Cerebellar cortex (tissue), 1 donor: ENCODE measurements around the gene PJA2.
"Not testable (repeated sequence)": the region's sequence is repeated elsewhere in the genome, so short reads cannot be mapped to it uniquely, and the experiment has no call there.

Experiments
- DNase-seq: peaks from one replicate; pipeline ENCODE4 v3.0.0-alpha.2; 2015; ENCODE audit warnings: low spot score

PJA2 gene

DNA sequence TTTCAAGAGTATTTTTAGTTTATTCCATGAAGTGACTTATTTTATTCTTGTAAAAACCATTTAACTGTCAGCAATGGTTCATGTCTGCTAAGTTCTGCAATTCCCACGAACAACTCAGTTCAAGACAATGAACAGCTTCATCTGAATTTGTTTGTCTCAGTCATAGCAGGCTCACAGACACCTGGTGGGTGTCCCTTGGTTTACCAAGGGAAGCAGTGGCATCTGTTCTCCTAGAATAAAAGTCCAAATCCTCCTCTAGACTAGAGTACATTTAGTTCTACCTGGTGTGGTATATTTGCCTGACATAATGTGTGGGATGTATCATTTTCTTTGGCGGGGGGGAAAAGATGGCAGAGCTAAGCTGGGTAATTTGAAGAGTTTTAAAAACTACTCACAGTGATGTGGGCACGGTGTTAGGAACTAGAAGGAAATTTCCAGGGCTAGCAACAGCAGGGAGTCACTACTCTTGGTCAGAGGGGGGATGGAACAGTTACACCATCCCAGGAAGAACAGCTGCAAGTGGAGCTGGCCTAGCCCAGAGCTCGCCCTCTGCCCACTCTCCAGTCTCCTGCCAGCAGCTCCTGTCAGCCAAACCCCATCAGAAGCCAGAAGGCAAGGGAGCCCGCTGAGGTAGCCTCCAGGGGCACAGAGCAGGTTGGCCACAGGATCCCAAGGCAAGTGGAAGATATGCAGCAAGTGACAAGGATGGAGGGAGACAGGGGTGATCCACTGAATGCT is 100.3 kb downstream of the PJA2 start:
- DNase-seq: no peak

DNA sequence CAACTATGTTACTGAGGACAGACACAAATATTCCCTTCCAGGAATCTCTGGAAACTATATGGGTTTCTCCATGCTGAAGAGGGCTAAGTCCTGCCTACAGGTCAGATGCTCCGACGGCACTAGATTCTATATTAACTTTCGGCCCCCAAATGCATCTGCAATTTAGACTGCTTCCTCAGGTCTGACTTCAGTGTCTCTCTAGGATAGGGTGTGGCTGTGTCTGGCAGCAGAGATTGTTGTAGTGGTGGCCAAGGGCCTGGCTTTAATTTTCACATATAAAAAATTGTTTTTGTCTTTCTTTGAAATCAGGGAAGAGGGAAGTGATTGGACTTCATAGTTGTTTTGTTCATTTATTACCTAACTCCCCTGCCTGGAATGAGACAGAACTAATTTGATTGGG is 101.8 kb downstream of the PJA2 start:
- no peak for DNase-seq

DNA sequence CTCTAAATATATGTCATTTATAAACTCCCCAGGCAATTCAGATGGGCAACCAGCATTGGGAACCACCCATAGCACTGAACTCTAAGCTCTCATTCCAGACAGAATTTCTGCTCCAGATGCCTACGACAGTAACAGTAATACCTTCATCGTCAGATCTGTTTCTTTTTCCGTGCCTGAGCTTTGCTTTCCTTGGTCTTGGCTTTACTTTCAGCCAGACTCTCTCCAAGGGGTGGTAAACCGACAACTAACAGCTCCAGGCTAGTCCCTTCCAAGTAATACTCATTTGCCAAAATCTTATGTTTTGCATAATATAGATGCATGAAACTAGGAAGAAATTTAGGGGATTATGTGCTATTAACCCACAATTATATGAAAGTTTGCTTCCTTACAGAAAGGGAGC is 102.3 kb downstream of the PJA2 start:
- DNase-seq: no peak

DNA sequence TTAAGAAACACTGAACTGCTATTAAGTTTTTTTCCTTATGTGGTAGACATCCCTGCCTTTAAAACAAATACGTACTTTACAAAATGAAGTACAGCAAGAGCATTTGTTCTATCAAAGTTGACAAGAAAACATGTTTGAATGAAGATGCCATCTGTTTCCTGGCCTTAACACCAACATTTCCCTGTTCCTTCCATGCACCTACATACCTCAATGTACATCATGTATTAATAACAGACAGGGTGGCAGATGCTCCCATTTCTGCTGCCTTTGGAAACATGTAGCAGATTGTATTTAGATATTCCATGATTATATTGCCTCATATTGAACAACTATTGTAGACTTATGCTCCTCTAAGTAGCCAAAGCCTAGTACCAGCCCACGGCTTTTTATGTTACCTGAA is 104.4 kb downstream of the PJA2 start:
- DNase-seq: no peak

DNA sequence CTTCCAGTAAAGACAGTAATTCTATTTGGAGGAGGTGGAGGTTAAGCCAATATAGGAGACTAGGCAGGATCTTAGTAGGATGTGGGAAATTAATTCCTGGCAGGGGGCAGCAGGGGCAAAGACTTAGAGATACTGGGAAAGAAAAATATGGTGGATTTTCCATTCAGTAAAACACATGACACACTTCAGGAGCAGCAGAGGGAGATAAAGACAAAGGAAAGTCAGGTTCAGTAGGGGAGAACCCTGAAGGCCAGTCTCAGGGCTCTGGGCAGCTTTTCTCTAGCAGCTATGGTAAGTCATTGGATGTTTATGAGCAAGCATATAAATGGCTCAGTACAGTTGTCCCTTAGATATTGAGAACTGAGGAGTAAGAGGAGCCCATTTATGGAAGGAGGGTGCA is 105.5 kb downstream of the PJA2 start:
- DNase-seq: no peak

DNA sequence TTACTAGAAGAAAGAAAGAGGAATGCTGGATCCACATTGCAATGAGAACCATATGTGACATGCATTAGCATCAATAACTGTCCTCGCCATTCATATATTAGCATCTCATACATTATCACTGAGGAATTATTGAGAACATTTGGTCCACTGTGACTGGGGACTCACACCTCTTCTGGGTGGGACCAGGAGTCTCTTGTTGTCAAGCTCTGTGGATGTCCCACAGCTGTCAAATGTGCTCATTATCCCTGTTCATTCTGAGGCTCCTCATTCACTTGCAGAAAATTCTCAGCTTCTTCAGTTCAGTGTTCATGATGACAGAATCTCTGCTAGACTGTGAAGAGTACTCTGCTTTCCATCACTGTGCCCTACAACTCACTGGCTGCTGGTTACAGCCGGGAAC is 109.4 kb downstream of the PJA2 start:
- DNase-seq: no peak

DNA sequence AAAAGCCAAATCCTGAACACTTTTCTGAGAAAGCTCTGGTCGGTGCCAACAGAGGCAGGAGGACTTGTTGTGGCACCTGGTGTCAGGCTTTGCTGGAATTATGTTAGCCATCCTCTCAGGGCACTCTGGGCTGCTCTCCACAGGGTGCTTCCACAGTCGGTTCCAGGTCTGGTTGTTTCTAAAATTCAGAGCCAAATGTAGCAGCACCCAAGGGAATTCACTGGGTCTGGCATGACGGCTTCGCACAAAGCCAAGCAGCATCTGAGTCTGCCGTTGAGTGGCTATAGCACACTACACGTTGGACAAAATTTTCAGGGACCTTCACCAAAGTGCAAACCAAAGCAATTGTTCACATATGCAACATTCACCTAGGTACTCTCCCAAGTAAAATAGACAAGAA is 110.2 kb downstream of the PJA2 start:
- DNase-seq: no peak

DNA sequence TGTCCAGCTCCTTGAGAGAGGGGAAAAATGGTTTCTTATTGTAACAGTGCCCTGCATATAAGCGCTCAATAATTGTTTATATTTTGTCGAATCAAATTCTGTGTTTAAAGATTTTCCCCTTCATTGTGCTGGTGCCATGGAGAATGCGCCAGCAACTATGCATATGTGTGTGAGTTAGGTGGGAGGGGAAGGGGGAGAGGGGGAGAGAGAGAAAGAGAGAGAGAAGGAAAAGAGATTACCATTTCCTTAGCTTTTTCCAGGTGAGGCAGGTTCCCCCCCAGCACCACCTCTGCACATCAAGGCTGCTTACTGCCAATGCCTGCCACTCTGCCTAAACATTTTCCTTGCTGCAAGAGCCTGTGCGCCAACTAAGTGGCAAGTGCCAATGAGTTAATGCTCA is 111.0 kb downstream of the PJA2 start:
- no peak for DNase-seq

DNA sequence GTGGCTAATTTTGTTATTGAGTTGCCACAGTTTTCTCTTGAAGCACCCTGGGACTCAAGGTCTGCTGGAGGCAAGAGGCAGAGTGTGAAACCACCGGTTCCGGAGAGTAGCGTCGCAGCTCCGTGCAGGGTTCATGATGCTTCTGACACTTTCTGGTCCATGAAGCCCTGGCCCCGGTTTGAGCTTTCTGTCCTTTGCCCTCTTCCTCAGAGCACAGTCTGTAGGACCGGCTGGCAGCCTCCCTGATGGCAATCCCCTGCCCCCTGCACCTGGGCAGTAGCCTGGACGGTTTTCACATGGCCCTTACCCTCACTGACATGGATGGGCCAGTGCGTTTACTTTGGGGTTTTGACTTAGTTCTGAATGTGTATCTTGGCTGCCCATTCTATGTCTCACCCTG is 111.9 kb downstream of the PJA2 start:
- DNase-seq: no peak

DNA sequence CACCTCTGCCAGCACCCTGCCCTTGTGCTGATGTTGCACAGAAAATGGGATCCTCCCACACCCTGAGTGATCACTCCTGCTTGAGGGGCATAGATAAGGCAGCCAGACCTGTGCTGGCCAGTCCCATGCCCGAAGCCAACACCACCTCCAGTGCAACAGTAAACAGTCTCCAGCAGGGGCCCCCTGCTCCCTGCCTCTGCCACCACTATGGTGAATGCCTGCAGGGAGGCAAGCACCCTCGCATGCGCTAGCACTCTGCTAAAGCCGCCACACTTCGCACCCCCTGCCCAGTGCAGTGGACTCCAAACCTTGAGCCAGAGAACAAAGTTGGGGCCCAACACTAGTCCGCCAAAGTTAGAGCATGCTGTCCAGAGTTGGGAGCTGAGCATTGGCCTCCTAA is 118.7 kb downstream of the PJA2 start:
- DNase-seq: no peak

DNA sequence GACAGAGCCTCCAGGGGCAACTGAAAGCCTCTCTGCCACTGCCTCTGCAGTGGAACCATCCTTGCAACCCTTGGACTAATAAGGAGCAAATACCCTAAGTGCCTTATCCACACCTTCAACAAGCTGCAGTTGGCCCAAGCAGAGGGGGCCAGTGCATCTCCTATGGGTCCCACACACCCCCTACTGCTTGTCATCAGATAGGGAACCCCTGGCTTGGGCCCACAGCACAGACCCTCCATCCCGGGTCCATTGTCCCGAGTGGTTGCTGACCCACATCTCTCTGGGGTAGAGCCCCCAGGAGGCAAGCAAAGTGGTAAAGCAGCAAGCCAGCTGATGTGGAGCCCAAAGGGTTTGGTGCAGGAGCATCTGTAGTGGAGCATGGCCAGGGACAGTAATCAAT is 119.5 kb downstream of the PJA2 start:
- DNase-seq: no peak

DNA sequence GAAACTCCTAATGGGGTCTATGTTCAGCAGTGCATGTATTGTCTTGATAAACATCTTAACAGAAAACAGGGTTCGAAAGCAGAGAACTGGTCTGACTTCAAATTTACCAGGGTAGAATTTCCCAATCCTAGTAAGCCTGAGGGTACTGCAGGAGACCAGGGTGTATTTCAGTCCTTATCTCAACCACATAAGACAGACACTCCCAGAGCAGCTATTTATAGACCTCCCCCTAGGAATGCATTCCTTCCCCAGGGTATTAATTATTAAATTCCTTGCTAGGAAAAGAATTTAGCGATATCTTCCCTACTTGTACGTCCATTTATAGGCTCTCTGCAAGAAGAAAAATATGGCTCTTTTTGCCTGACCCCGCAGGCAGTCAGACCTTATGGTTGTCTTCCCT is 123.1 kb downstream of the PJA2 start:
- not testable (repeated sequence) for DNase-seq
